ENCODE results near the gene CTNNA2. TPM values are rescaled to one million over a fixed set of nuclear protein-coding genes. Genes with fewer than 3 reads are reported as not detected.

CTNNA2 gene
- polyA plus RNA-seq, 1 of the 3 experiments (the other 2 are of a cell fraction): 0.30 TPM

DNA sequence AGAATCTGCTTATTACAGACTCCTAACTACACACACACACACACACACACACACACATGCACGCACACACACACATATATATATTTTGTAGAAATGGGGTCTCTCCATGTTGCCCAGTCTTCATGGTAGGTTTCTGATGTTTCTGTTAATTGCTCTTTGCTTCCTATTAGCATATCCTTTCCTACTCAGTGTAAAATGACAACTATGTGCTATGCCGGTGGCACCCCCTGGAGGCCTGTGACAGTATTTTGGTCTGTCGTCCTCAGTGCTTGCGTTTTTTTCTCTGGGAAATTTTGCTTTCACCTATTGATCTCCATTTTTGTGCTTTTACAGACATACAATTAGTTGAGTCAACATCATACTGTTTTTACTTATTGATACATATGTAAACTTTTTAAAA lies 469.6 kb downstream of the CTNNA2 start:
- no peaks in the 10 kb centered on the region; a peak in 1 of 4 replicates for H3K4me1 ChIP-seq (ENCODE audit: control insufficient read depth in 1 of 2, insufficient read depth in 2 of 2, low read depth in 1 of 2, low read length in 1 of 2)
- CTCF ChIA-PET: no interaction called here
- no peaks in the 10 kb centered on the region for H3K79me2 ChIP-seq (ENCODE audit: insufficient read depth)
- H3K27ac ChIP-seq (ENCODE audit: low read depth in 2 of 2, low read length in 1 of 2): no peak overlapping the region
- H4K20me1 ChIP-seq (ENCODE audit: insufficient read depth): no peaks in the 10 kb centered on the region
- no peak overlapping the region for H3K9ac ChIP-seq
- 75% methylated on average over 4 of the region's 4 CpGs for WGBS (ENCODE audit: low lambda C conversion rate)
- no peak overlapping the region for H2AFZ ChIP-seq (ENCODE audit: low read depth)
- TF ChIP-seq SMC3 (IDR thresholded peaks at IDR 0.05; ENCODE audit: low read depth, low read length) (0 out of 2 replicates have a peak, but pooled peaks have one; percentile 22), RAD21 (IDR thresholded peaks at IDR 0.05; ENCODE audit: low read length) (peak; percentile 51), TCF12 (IDR thresholded peaks at IDR 0.05) (no peak)
- TF ChIP-seq, protein P1, sequence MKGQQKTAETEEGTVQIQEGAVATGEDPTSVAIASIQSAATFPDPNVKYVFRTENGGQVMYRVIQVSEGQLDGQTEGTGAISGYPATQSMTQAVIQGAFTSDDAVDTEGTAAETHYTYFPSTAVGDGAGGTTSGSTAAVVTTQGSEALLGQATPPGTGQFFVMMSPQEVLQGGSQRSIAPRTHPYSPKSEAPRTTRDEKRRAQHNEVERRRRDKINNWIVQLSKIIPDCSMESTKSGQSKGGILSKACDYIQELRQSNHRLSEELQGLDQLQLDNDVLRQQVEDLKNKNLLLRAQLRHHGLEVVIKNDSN (IDR thresholded peaks at IDR 0.05; ENCODE audit: borderline replicate concordance, low read depth): no peak
- TF ChIP-seq, protein P2, sequence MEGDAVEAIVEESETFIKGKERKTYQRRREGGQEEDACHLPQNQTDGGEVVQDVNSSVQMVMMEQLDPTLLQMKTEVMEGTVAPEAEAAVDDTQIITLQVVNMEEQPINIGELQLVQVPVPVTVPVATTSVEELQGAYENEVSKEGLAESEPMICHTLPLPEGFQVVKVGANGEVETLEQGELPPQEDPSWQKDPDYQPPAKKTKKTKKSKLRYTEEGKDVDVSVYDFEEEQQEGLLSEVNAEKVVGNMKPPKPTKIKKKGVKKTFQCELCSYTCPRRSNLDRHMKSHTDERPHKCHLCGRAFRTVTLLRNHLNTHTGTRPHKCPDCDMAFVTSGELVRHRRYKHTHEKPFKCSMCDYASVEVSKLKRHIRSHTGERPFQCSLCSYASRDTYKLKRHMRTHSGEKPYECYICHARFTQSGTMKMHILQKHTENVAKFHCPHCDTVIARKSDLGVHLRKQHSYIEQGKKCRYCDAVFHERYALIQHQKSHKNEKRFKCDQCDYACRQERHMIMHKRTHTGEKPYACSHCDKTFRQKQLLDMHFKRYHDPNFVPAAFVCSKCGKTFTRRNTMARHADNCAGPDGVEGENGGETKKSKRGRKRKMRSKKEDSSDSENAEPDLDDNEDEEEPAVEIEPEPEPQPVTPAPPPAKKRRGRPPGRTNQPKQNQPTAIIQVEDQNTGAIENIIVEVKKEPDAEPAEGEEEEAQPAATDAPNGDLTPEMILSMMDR (IDR thresholded peaks at IDR 0.05): peak; percentile 50
- no peaks in the 10 kb centered on the region for H3K9me3 ChIP-seq
- H3F3A ChIP-seq (replicated peaks; ENCODE audit: insufficient read depth): no peaks in the 10 kb centered on the region
- no peak overlapping the region for H3K4me2 ChIP-seq
- H3K27me3 ChIP-seq (ENCODE audit: insufficient read depth): no peaks in the 10 kb centered on the region
- H3K36me3 ChIP-seq (replicated peaks in 1 of 2; ENCODE audit: control insufficient read depth in 1 of 2, insufficient read depth in 2 of 2, low read length in 1 of 2): no peaks in the 10 kb centered on the region
- H3K9me2 ChIP-seq: no peaks in the 10 kb centered on the region
- POLR2A ChIA-PET: no interaction called here
- no peak for DNase-seq
- no peak overlapping the region for H3K4me3 ChIP-seq (ENCODE audit: low read depth in 2 of 2, low read length in 1 of 2)

DNA sequence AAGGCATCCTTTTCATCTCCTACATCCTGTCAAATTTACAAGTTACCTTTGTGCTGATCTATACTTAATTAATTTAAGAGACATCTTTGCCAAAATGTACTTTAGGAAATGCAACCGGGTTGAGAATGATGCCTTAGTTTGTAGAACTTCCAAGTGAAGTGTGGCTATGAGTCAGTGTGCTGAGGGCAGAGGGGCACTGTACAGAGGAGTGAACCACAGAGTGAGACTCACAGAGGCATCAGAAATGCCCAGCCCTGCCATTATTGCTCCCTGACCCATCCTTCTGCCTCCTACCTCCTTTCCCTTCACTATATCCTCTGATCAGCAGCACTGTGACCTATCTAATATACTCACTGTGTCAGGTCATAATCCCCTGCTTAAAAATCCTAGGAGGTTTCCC lies 471.6 kb downstream of the CTNNA2 start:
- Histone ChIP-seq H3K36me3 (replicated peaks in 1 of 2; ENCODE audit: control insufficient read depth in 1 of 2, insufficient read depth in 2 of 2, low read length in 1 of 2) (no peaks in the 10 kb centered on the region), H3K27ac (ENCODE audit: low read depth in 2 of 2, low read length in 1 of 2) (no peak overlapping the region), H3K9ac (no peak overlapping the region), H4K20me1 (ENCODE audit: insufficient read depth) (no peaks in the 10 kb centered on the region), H3K4me3 (ENCODE audit: low read depth in 2 of 2, low read length in 1 of 2) (no peak overlapping the region), H3K4me2 (no peak overlapping the region), H2AFZ (ENCODE audit: low read depth) (no peak overlapping the region), H3K79me2 (ENCODE audit: insufficient read depth) (no peaks in the 10 kb centered on the region), H3K4me1 (ENCODE audit: control insufficient read depth in 1 of 2, insufficient read depth in 2 of 2, low read depth in 1 of 2, low read length in 1 of 2) (no peaks in the 10 kb centered on the region), H3K9me2 (0 out of 2 replicates have a peak, but pooled peaks cover 3% of the 10 kb centered on the region), H3F3A (replicated peaks; ENCODE audit: insufficient read depth) (no peaks in the 10 kb centered on the region), H3K9me3 (no peaks in the 10 kb centered on the region), H3K27me3 (ENCODE audit: insufficient read depth) (no peaks in the 10 kb centered on the region; the same call in 1 of the 2 replicates)
- no peak for DNase-seq
- ChIA-PET POLR2A (no interaction called here), CTCF (no interaction called here)
- TF ChIP-seq, protein P3, sequence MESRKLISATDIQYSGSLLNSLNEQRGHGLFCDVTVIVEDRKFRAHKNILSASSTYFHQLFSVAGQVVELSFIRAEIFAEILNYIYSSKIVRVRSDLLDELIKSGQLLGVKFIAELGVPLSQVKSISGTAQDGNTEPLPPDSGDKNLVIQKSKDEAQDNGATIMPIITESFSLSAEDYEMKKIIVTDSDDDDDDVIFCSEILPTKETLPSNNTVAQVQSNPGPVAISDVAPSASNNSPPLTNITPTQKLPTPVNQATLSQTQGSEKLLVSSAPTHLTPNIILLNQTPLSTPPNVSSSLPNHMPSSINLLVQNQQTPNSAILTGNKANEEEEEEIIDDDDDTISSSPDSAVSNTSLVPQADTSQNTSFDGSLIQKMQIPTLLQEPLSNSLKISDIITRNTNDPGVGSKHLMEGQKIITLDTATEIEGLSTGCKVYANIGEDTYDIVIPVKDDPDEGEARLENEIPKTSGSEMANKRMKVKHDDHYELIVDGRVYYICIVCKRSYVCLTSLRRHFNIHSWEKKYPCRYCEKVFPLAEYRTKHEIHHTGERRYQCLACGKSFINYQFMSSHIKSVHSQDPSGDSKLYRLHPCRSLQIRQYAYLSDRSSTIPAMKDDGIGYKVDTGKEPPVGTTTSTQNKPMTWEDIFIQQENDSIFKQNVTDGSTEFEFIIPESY (IDR thresholded peaks at IDR 0.05; ENCODE audit: borderline replicate concordance, low read depth): no peak
- TF ChIP-seq MXI1 (IDR thresholded peaks at IDR 0.05; ENCODE audit: low read depth, low read length) (no peak), FOSL2 (IDR thresholded peaks at IDR 0.05; ENCODE audit: borderline replicate concordance, low read depth) (no peak), YY1 (IDR thresholded peaks at IDR 0.05; ENCODE audit: low read depth) (no peak), SIN3A (IDR thresholded peaks at IDR 0.05; ENCODE audit: borderline replicate concordance, low read depth, low read length) (no peak), FOXJ3 (CRISPR knock-in tag; IDR thresholded peaks at IDR 0.05) (no peak), FOXM1 (IDR thresholded peaks at IDR 0.05; ENCODE audit: low read depth) (no peak), RAD21 (IDR thresholded peaks at IDR 0.05; ENCODE audit: low read length) (no peak), RFX5 (IDR thresholded peaks at IDR 0.05; ENCODE audit: low read length) (no peak), MEF2A (IDR thresholded peaks at IDR 0.05; ENCODE audit: borderline replicate concordance, low read depth) (no peak), JUND (IDR thresholded peaks at IDR 0.05) (no peak), NRF1 (IDR thresholded peaks at IDR 0.05; ENCODE audit: low read depth, low read length) (no peak)
- TF ChIP-seq, protein P2 (IDR thresholded peaks at IDR 0.05): no peak
- TF ChIP-seq, protein P1 (IDR thresholded peaks at IDR 0.05; ENCODE audit: borderline replicate concordance, low read depth): no peak
- TF ChIP-seq, protein P4, sequence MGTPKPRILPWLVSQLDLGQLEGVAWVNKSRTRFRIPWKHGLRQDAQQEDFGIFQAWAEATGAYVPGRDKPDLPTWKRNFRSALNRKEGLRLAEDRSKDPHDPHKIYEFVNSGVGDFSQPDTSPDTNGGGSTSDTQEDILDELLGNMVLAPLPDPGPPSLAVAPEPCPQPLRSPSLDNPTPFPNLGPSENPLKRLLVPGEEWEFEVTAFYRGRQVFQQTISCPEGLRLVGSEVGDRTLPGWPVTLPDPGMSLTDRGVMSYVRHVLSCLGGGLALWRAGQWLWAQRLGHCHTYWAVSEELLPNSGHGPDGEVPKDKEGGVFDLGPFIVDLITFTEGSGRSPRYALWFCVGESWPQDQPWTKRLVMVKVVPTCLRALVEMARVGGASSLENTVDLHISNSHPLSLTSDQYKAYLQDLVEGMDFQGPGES (IDR thresholded peaks at IDR 0.05; ENCODE audit: low read depth, low read length): no peak
- 17% methylated on average over 1 of the region's 1 CpG for WGBS (ENCODE audit: low lambda C conversion rate)

Measured in SK-N-SH (cell line).